Hepatocyte (in vitro differentiated cells): ENCODE results near the gene RPS23.

Experiments used
- EZH2 ChIP-seq: fragments of 200-600 bp; sonication (generic); IDR thresholded peaks from 2 replicates; pipeline ENCODE4 v1.6.1; 2016; ENCODE audit warnings: antibody characterized with exemption, mild to moderate bottlenecking, borderline replicate concordance
- EZH2phosphoT487 ChIP-seq: fragments of 200-600 bp; sonication (generic); IDR thresholded peaks from one replicate; pipeline ENCODE4 v1.6.1; 2018; ENCODE audit warnings: antibody characterized with exemption, mild to moderate bottlenecking, low read depth, moderate library complexity; ENCODE audit not compliant: unreplicated experiment, severe bottlenecking
- TF ChIP-seq, protein P1 (sequence below): fragments of 200-600 bp; sonication (generic); IDR thresholded peaks from 2 replicates; pipeline ENCODE4 v1.5.1; 2016; ENCODE audit warnings: antibody characterized with exemption, mild to moderate bottlenecking; ENCODE audit not compliant: poor library complexity

DNA sequence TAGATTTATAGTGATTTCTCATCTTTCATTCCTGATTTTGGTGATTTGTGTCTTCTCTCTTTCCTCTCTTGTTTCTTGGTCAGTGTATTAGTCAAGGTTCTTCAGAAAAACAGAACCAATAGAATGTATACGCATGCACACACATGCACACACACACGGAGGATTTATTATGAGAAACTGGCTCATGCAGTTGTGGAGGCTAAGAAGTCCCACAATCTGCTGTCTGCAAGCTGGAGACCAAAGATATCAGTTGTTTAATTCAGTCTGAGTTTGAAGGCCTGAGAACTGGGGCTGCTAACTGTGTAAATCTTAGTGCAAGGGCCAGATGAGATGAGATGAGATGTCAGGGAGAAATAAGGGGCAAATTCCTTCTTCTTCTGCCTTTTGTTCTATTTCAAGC, 5.7 kb upstream of the RPS23 start:
- TF ChIP-seq EZH2 = no peak
- TF ChIP-seq, protein P1, sequence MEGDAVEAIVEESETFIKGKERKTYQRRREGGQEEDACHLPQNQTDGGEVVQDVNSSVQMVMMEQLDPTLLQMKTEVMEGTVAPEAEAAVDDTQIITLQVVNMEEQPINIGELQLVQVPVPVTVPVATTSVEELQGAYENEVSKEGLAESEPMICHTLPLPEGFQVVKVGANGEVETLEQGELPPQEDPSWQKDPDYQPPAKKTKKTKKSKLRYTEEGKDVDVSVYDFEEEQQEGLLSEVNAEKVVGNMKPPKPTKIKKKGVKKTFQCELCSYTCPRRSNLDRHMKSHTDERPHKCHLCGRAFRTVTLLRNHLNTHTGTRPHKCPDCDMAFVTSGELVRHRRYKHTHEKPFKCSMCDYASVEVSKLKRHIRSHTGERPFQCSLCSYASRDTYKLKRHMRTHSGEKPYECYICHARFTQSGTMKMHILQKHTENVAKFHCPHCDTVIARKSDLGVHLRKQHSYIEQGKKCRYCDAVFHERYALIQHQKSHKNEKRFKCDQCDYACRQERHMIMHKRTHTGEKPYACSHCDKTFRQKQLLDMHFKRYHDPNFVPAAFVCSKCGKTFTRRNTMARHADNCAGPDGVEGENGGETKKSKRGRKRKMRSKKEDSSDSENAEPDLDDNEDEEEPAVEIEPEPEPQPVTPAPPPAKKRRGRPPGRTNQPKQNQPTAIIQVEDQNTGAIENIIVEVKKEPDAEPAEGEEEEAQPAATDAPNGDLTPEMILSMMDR = no peak
- no peak for TF ChIP-seq EZH2phosphoT487
